ENCODE measurements around the gene PFKFB2. TPM values are rescaled to one million over a fixed set of nuclear protein-coding genes. Genes with fewer than 3 reads are reported as not detected.

Gene PFKFB2
- total RNA-seq, 1 donor from 2014 or later: 63.2 TPM

DNA sequence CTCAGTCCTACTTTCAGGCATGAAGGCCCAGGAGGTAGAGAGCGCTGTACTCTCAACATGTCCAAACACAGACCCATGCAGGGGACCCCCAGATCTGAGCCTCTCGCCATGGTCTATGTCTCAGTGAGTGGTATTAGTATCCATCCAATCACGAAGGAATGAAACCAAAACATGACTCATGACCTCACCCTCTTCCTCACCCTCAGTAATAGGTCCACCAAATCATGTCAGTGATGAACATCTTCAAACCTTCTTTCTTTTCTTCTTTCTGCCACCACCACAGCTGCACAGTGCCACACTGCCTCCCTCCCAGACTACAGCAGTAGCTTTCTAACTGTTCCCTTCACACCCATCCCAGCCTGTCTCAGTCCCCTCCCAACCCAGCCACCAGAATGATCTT is 37.3 kb upstream of the PFKFB2 start:
- DNase-seq (ENCODE audit: low read depth): peak; percentile 59
- Histone ChIP-seq H3K4me3 (ENCODE audit: low read depth, low read length) (no peak overlapping the region), H3K36me3 (ENCODE audit: control insufficient read depth, insufficient read depth, low read length) (no peaks in the 10 kb centered on the region), H3K27me3 (ENCODE audit: control insufficient read depth, insufficient read depth, low read length) (no peaks in the 10 kb centered on the region)
- FAIRE-seq: no peak
- TF ChIP-seq CTCF (IDR thresholded peaks at IDR 0.05; ENCODE audit: insufficient read depth, low read length, severe bottlenecking): no peak

GRCh38 chr1:207017615-207018559 is 35.2 kb upstream of the PFKFB2 start:
- FAIRE-seq (no peak), DNase-seq (ENCODE audit: low read depth) (peak; percentile 79)
- Histone ChIP-seq H3K27me3 (ENCODE audit: control insufficient read depth, insufficient read depth, low read length) (no peaks in the 10 kb centered on the region), H3K4me3 (ENCODE audit: low read depth, low read length) (no peak overlapping the region), H3K36me3 (ENCODE audit: control insufficient read depth, insufficient read depth, low read length) (peaks cover 5% of the 10 kb centered on the region)
- no peak for TF ChIP-seq CTCF (IDR thresholded peaks at IDR 0.05; ENCODE audit: insufficient read depth, low read length, severe bottlenecking)

DNA sequence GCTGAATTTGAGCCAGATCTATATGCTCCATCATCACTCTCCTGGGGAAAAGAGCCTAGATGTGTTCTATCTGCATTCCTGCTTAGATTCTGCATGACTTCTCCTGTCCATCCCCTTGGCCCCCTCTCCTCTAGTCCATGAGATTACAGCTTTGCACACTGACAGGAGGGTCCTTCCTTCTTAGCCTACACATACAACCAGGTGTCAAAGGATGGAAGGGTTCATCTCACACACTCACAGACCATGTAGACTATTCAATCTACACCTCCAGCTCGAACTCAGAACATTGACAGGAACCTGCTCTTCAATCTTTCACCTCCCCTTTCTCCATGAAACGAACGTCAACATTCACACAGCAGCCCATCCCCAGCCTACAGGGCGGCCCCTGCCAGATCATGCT is 34.4 kb upstream of the PFKFB2 start:
- no peak for TF ChIP-seq CTCF (IDR thresholded peaks at IDR 0.05; ENCODE audit: insufficient read depth, low read length, severe bottlenecking)
- peaks cover 9% of the 10 kb centered on the region for H3K36me3 ChIP-seq (ENCODE audit: control insufficient read depth, insufficient read depth, low read length)
- DNase-seq (ENCODE audit: low read depth) (no peak), FAIRE-seq (no peak)
- H3K27me3 ChIP-seq (ENCODE audit: control insufficient read depth, insufficient read depth, low read length): no peaks in the 10 kb centered on the region
- H3K4me3 ChIP-seq (ENCODE audit: low read depth, low read length): no peak overlapping the region

DNA sequence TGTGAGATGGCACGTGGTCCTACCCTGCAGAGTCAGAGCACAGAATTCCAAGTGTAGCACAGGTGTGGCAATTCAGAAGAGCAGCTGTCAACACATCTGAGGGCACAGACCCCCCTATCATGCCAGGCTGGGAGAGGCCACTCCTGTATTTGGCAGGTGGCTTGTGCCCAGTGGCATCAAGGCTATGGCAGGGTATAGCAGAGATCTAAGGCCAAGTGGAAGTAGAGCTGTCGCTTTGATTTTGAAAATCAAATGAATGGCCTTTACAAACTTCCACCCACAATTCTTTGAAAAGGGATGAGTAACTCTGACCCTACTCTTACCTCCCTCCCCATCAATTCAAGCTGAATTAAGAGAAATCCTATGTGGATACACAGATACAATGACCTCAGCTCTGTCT is 33.9 kb upstream of the PFKFB2 start:
- H3K36me3 ChIP-seq (ENCODE audit: control insufficient read depth, insufficient read depth, low read length): peaks cover 12% of the 10 kb centered on the region
- H3K4me3 ChIP-seq (ENCODE audit: low read depth, low read length): no peak overlapping the region
- H3K27me3 ChIP-seq (ENCODE audit: control insufficient read depth, insufficient read depth, low read length): no peaks in the 10 kb centered on the region
- FAIRE-seq (no peak), DNase-seq (ENCODE audit: low read depth) (peak; percentile 41)
- TF ChIP-seq CTCF (IDR thresholded peaks at IDR 0.05; ENCODE audit: insufficient read depth, low read length, severe bottlenecking): no peak

DNA sequence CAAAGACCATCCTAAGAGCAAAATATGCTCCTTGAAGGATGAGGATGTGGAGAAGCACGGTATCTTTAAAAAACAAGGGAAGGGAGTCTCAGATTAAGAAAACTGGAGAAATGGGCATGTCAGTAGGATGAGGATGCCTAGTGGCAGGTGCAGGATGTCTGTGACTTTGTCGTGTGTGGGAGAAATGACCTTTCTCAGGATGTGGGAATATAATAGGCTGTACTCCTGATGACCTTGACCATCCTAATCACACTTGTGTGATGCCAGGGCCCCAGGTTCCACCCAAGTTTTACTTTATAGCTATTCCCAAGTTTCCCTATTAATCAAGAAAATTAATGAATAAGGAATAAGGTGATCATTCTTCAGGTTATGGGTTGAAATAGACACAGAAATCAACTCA is 33.4 kb upstream of the PFKFB2 start:
- Histone ChIP-seq H3K36me3 (ENCODE audit: control insufficient read depth, insufficient read depth, low read length) (peaks cover 15% of the 10 kb centered on the region), H3K4me3 (ENCODE audit: low read depth, low read length) (no peak overlapping the region), H3K27me3 (ENCODE audit: control insufficient read depth, insufficient read depth, low read length) (no peaks in the 10 kb centered on the region)
- no peak for TF ChIP-seq CTCF (IDR thresholded peaks at IDR 0.05; ENCODE audit: insufficient read depth, low read length, severe bottlenecking)
- DNase-seq (ENCODE audit: low read depth): no peak
- no peak for FAIRE-seq

Measured in bronchial epithelial cell (primary cell).